Fibroblast of mammary gland (primary cell): ENCODE measurements around the gene CA4.

Source experiments
- DNase-seq: peaks from one replicate; pipeline ENCODE4 v3.0.0-alpha.2; 2010; ENCODE audit warnings: low read depth
- H3K4me3 ChIP-seq: 2 replicates; pipeline ENCODE4 v1.5.1; 2011; ENCODE audit warnings: low read depth, mild to moderate bottlenecking, low read length, moderate library complexity; ENCODE audit not compliant: control insufficient read depth
- CTCF ChIP-seq: conservative IDR thresholded peaks from 2 replicates; pipeline ENCODE4 v1.5.1; 2011; ENCODE audit warnings: low read depth, low read length, inconsistent platforms; ENCODE audit not compliant: control insufficient read depth, insufficient read depth

Gene CA4

GRCh38 chr17:60159479-60159866 is 9.7 kb downstream of the CA4 start:
- TF ChIP-seq CTCF, result no peak
- DNase-seq, result no peak
- H3K4me3 ChIP-seq, result no peak overlapping the region

GRCh38 chr17:60160829-60161501 is 11.2 kb downstream of the CA4 start:
- no peak for DNase-seq
- no peak overlapping the region for H3K4me3 ChIP-seq
- no peak for TF ChIP-seq CTCF

GRCh38 chr17:60161598-60162330 is 12.0 kb downstream of the CA4 start:
- no peak for DNase-seq
- no peak overlapping the region for H3K4me3 ChIP-seq
- no peak for TF ChIP-seq CTCF

- TF ChIP-seq CTCF, result no peak
These were observed 13.5 kb downstream of the CA4 start for GRCh38 chr17:60163108-60163784.

GRCh38 chr17:60164164-60164563 is 14.4 kb downstream of the CA4 start:
- DNase-seq, result no peak
- H3K4me3 ChIP-seq, result no peak overlapping the region
- no peak for TF ChIP-seq CTCF

More at GRCh38 chr17:60163108-60163784, 13.5 kb downstream of the CA4 start:
- no peak overlapping the region for H3K4me3 ChIP-seq
- DNase-seq, result no peak

- no peak for DNase-seq
- H3K4me3 ChIP-seq, result no peak overlapping the region
- no peak for TF ChIP-seq CTCF
These were observed 14.9 kb downstream of the CA4 start for GRCh38 chr17:60164697-60165096.
